GM23338 (cell line): ENCODE results near the gene CDH18. TPM values are rescaled to one million over a fixed set of nuclear protein-coding genes. Genes with fewer than 3 reads are reported as not detected.

Source experiments
- ATAC-seq: fragments of 200-7000 bp; cut with Tn5 transposase; 3 replicates; pipeline ENCODE4 v1.9.1; 2020
- DNase-seq: peaks from one replicate; pipeline ENCODE4 v3.0.0-alpha.2; 2015; ENCODE audit warnings: low spot score
- H2AFZ ChIP-seq: fragments of 200-600 bp; sonication (generic); 2 replicates; pipeline ENCODE4 v1.8.0; 2016; ENCODE audit warnings: antibody characterized with exemption, mild to moderate bottlenecking, moderate library complexity
- H3F3A ChIP-seq: fragments of 200-600 bp; sonication (generic); replicated peaks from 2 replicates; pipeline ENCODE4 v1.8.0; 2017; ENCODE audit warnings: antibody characterized with exemption, mixed run types, low read depth
- H3K27ac ChIP-seq: fragments of 200-600 bp; sonication (generic); 2 replicates; pipeline ENCODE4 v1.6.1; 2016; ENCODE audit warnings: low read depth
- H3K27me3 ChIP-seq: fragments of 200-600 bp; sonication (generic); 2 replicates; pipeline ENCODE4 v1.8.0; 2016; ENCODE audit warnings: mild to moderate bottlenecking, mixed run types, moderate library complexity; ENCODE audit not compliant: insufficient read depth
- H3K36me3 ChIP-seq: fragments of 200-600 bp; sonication (generic); 2 replicates; pipeline ENCODE4 v1.8.0; 2016; ENCODE audit warnings: mild to moderate bottlenecking; ENCODE audit not compliant: insufficient read depth
- H3K4me1 ChIP-seq: fragments of 200-600 bp; sonication (generic); 2 replicates; pipeline ENCODE4 v1.8.0; 2016; ENCODE audit warnings: mild to moderate bottlenecking, moderate library complexity; ENCODE audit not compliant: insufficient read depth
- H3K4me2 ChIP-seq: fragments of 200-600 bp; sonication (generic); 2 replicates; pipeline ENCODE4 v1.7.1; 2017; ENCODE audit warnings: mixed run types
- H3K4me3 ChIP-seq: fragments of 200-600 bp; sonication (generic); 2 replicates; pipeline ENCODE4 v1.6.1; 2016; ENCODE audit warnings: mixed run types
- H3K79me2 ChIP-seq: fragments of 200-600 bp; sonication (generic); replicated peaks from 2 replicates; pipeline ENCODE4 v1.8.0; 2017; ENCODE audit warnings: mild to moderate bottlenecking; ENCODE audit not compliant: insufficient read depth
- H3K9me2 ChIP-seq: fragments of 200-600 bp; sonication (generic); 2 replicates; pipeline ENCODE4 v1.8.0; 2017; ENCODE audit not compliant: insufficient read depth
- H4K20me1 ChIP-seq: fragments of 200-600 bp; sonication (generic); replicated peaks from 2 replicates; pipeline ENCODE4 v1.8.0; 2017; ENCODE audit warnings: mild to moderate bottlenecking; ENCODE audit not compliant: insufficient read depth
- H3K27ac Mint-ChIP-seq: 2 replicates; pipeline ENCODE4 v1.8.0; 2020; ENCODE audit warnings: inconsistent platforms, mild to moderate bottlenecking, moderate library complexity, mixed read lengths
- H3K27me3 Mint-ChIP-seq: 3 replicates; pipeline ENCODE4 v1.8.0; 2022; ENCODE audit warnings: low read depth, mild to moderate bottlenecking, moderate library complexity, mixed read lengths, inconsistent platforms; ENCODE audit not compliant: insufficient read depth, poor library complexity
- H3K36me3 Mint-ChIP-seq: 3 replicates; pipeline ENCODE4 v1.8.0; 2021; ENCODE audit warnings: low read depth, mild to moderate bottlenecking, inconsistent platforms, moderate library complexity, mixed read lengths
- H3K4me1 Mint-ChIP-seq: 3 replicates; pipeline ENCODE4 v1.8.0; 2020; ENCODE audit warnings: mild to moderate bottlenecking, inconsistent platforms, mixed read lengths
- H3K4me3 Mint-ChIP-seq: 3 replicates; pipeline ENCODE4 v1.8.0; 2021; ENCODE audit warnings: moderate library complexity, mild to moderate bottlenecking, inconsistent platforms, mixed read lengths
- H3K9me3 Mint-ChIP-seq: 3 replicates; pipeline ENCODE4 v1.8.0; 2020; ENCODE audit warnings: moderate library complexity, mild to moderate bottlenecking, inconsistent platforms, mixed read lengths
- CREB1 ChIP-seq: fragments of 250-450 bp; sonication (Bioruptor Pico); IDR thresholded peaks from 2 replicates; pipeline ENCODE4 v1.5.0; 2020; ENCODE audit warnings: low read depth, mild to moderate bottlenecking, moderate library complexity
- CTCF ChIP-seq, 2 experiments: fragments of 200-600 bp in 1 of 2; sonication (generic) in 1 of 2; conservative IDR thresholded peaks; 2 replicates each; pipeline versions ENCODE4 v1.5.1 to v1.6.1; 2016 to 2017; ENCODE audit warnings: antibody characterized with exemption in 2 of 2, low read depth in 2 of 2, mild to moderate bottlenecking in 2 of 2, moderate library complexity in 1 of 2
- ETS1 ChIP-seq: IDR thresholded peaks from 2 replicates; pipeline ENCODE4 v1.6.1; 2016; ENCODE audit warnings: antibody characterized with exemption
- JUNB ChIP-seq: IDR thresholded peaks from one replicate; pipeline ENCODE4 v1.6.1; 2016; ENCODE audit warnings: antibody characterized with exemption; ENCODE audit not compliant: unreplicated experiment
- NANOG ChIP-seq: IDR thresholded peaks from 2 replicates; pipeline ENCODE4 v1.6.1; 2016; ENCODE audit warnings: antibody characterized with exemption, borderline replicate concordance
- POLR2AphosphoS5 ChIP-seq: IDR thresholded peaks from 2 replicates; pipeline ENCODE4 v1.6.1; 2016; ENCODE audit warnings: antibody characterized with exemption, low read depth
- REST ChIP-seq: IDR thresholded peaks from one replicate; pipeline ENCODE4 v1.6.1; 2018; ENCODE audit warnings: antibody characterized with exemption; ENCODE audit not compliant: unreplicated experiment
- STAT1 ChIP-seq: IDR thresholded peaks from one replicate; pipeline ENCODE4 v1.6.1; 2016; ENCODE audit warnings: antibody characterized with exemption; ENCODE audit not compliant: unreplicated experiment
- ZNF114 ChIP-seq: fragments of 250-450 bp; sonication (Bioruptor Pico); IDR thresholded peaks from 2 replicates; pipeline ENCODE4 v1.5.0; 2020; ENCODE audit warnings: mild to moderate bottlenecking, moderate library complexity
- ZNF331 ChIP-seq: fragments of 250-450 bp; sonication (Bioruptor Pico); IDR thresholded peaks from 2 replicates; pipeline ENCODE4 v1.5.0; 2020; ENCODE audit warnings: low read depth, mild to moderate bottlenecking, moderate library complexity
- polyA plus RNA-seq: library from polyadenylated mRNA; unstranded; fragments of >200 nt; fragmentation: Nextera tagmentation; extraction: Ambion mirVana; gene quantifications from 2 replicates; pipeline ENCODE4 v1.2.1, GENCODE V29; 2016
- total RNA-seq: library from RNA; depleted of rRNA; stranded (reverse); fragments of >200 nt; shearing (Covaris generic); gene quantifications from 2 replicates; pipeline ENCODE4 v1.2.3, GENCODE V29; 2014

The CDH18 gene
- total and polyA plus RNA-seq, 2 experiments from 2014 or later = 1.3 TPM; not detected in 1

- H3K36me3 Mint-ChIP-seq = no peaks in the 10 kb centered on the region
- H4K20me1 ChIP-seq = no peaks in the 10 kb centered on the region
- H3F3A ChIP-seq = no peaks in the 10 kb centered on the region
- no peaks in the 10 kb centered on the region for H3K9me3 Mint-ChIP-seq
- no peaks in the 10 kb centered on the region for H3K36me3 ChIP-seq
- no peak overlapping the region for H3K4me3 ChIP-seq
- TF ChIP-seq CTCF (conservative IDR thresholded peaks at IDR 0.05; ENCODE audit: low read depth in 2 of 2) (no peak), ZNF114 (CRISPR knock-in tag) (no peak), JUNB (no peak), NANOG (no peak), ZNF331 (CRISPR knock-in tag) (no peak), REST (no peak), ETS1 (no peak)
- H3K27me3 ChIP-seq = no peaks in the 10 kb centered on the region
- no peak overlapping the region for H3K4me2 ChIP-seq
- no peaks in the 10 kb centered on the region for H3K4me1 ChIP-seq
- ATAC-seq (no peak), DNase-seq (no peak)
- H3K27me3 Mint-ChIP-seq = peaks cover 2% of the 10 kb centered on the region
- H3K27ac ChIP-seq = no peak overlapping the region
- no peaks in the 10 kb centered on the region for H3K79me2 ChIP-seq
- H3K27ac Mint-ChIP-seq = no peak overlapping the region
- H3K4me3 Mint-ChIP-seq = no peak overlapping the region
- H2AFZ ChIP-seq = no peak overlapping the region
- no peaks in the 10 kb centered on the region for H3K9me2 ChIP-seq
- no peaks in the 10 kb centered on the region for H3K4me1 Mint-ChIP-seq
Observed at GRCh38 chr5:19462019-19462418, 526.0 kb downstream of the CDH18 start.

- ATAC-seq (no peak), DNase-seq (no peak)
- Mint-ChIP-seq H3K4me3 (no peak overlapping the region), H3K27ac (no peak overlapping the region), H3K4me1 (no peaks in the 10 kb centered on the region), H3K36me3 (no peaks in the 10 kb centered on the region), H3K27me3 (no peaks in the 10 kb centered on the region), H3K9me3 (no peaks in the 10 kb centered on the region)
- Histone ChIP-seq H3K4me3 (no peak overlapping the region), H3K36me3 (no peaks in the 10 kb centered on the region), H3K79me2 (no peaks in the 10 kb centered on the region), H3K4me1 (no peaks in the 10 kb centered on the region), H4K20me1 (no peaks in the 10 kb centered on the region), H2AFZ (no peak overlapping the region), H3K9me2 (no peaks in the 10 kb centered on the region), H3K4me2 (no peak overlapping the region), H3K27ac (no peak overlapping the region), H3K27me3 (no peaks in the 10 kb centered on the region), H3F3A (no peaks in the 10 kb centered on the region)
- no peak for TF ChIP-seq CREB1 (CRISPR knock-in tag)
- no peak for TF ChIP-seq STAT1
- TF ChIP-seq POLR2AphosphoS5 = no peak
- TF ChIP-seq NANOG = no peak
- TF ChIP-seq ETS1 = no peak
- TF ChIP-seq CTCF (conservative IDR thresholded peaks at IDR 0.05; ENCODE audit: low read depth in 2 of 2) = no peak
- no peak for TF ChIP-seq REST
- TF ChIP-seq ZNF331 (CRISPR knock-in tag) = no peak
Observed at GRCh38 chr5:19424506-19424905, 563.5 kb downstream of the CDH18 start.
